GM19239 (cell line): ENCODE data around the gene GABBR2.
A peak's percentile ranks its signal among the peaks of the same experiment; 100 is the strongest.

Experiments used
- DNase-seq: peaks from one replicate; pipeline ENCODE4 v3.0.0; 2011; ENCODE audit warnings: low spot score; ENCODE audit not compliant: insufficient read length
- FAIRE-seq: peaks from 2 replicates; lab custom pipeline; 2011; peaks lifted over from hg19 to GRCh38; lab: Jason Lieb, UNC

Gene GABBR2

GRCh38 chr9:98262056-98262455, 446.7 kb downstream of the GABBR2 start:
- FAIRE-seq (no peak), DNase-seq (no peak)

DNA sequence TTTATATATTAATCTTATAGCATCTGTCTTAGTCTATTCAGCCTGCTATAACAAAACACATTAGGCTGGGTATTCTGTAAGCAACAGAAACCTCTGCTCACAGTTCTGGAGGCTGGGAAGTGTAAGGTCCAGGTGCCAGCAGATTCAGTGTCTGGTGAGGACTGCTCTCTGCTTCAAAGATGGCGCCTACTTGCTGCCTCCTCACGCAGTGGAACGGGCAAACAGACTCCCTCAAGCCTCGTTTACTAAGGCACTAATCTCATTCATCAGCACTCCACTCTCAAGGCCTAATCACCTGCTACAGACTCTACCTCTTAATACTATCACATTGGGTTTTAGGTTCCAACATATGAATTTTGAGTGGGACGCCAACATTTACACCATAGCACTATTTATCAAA, 448.1 kb downstream of the GABBR2 start:
- FAIRE-seq (no peak), DNase-seq (no peak)

DNA sequence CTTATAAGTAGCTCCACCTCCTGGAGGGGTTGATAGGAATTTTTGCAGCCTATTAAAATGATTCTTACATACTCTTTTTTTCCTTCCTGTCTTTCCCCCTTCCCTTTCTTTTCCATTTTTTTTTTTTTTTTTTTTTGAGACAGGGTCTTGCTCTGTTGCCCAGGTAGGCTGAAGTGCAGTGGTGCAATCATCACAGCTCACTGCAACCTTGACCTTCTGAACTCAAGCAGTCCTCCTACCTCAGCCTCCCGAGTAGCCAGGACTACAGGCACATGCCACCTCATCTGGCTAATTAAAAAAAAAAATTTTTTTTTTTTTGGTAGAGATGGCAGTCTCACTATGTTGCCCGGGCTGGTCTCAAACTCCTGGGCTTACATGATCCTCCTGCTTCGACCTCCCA, 448.9 kb downstream of the GABBR2 start:
- FAIRE-seq, result no peak

DNA sequence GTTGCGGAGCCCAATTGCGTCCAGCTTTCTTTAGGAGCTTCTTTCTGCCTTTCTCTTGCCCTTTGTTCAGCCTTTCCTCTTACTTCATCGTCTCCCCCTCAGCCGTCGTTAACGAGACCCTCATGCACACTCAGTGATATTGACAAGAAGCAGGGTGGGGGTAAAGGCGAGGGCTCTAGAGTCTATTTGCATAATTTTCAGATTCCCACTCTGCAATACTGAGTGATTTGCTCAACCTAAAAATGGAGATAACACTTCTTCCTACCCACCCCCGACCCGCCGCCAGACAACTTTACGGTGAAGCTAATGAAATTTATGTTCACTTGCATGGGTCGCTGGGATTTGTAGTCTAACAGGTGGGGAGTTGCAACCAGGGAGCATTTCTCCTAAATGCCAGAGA, 452.0 kb downstream of the GABBR2 start:
- FAIRE-seq, result no peak
- no peak for DNase-seq

More for the DNA sequence above, 448.9 kb downstream of the GABBR2 start:
- no peak for DNase-seq

DNA sequence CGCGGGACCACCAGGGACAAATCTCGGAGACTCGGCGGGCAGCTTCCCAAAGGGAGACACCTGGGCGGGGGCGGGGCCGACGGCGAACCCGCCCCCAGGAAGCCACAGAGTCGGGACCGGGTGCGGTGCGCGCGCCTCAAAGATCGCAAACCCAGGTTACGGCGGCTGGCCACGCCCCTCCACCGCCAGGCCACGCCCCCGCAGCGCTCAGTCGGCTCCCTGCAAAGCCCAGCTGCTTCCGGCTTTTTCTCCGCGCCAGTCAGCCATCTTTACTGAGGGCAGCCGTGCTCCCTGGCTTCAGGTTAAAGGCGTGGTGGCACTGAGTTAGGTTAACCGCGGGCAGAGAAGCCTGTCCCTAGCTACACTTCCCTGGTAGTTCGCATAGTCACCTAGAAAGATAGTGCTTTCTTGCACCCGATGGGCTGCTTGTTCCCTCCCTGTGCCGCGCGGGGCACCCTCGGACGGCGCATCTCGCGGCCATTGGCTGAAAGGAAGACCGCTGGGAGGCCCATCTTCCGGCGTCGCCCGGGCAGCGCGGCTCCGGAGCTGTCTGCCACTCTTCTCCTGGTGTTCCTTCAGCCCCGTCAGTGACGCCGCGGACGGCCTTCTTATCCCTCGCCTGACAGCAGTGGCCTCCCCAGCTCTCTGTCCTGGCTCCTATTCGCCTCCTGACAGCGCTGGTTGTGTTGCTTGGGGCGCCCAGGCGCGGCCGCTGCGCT, 453.0 kb downstream of the GABBR2 start, which contains the start of gene TBC1D2:
TSS of gene TBC1D2 (minus strand) at position 72 of the 719 bp plus-strand sequence. CDS start 108 bp downstream, outside the sequence.
- DNase-seq, result peak; percentile 93
- peak; percentile 85 for FAIRE-seq

- no peak for DNase-seq
- FAIRE-seq, result no peak
These were observed 453.6 kb downstream of the GABBR2 start for GRCh38 chr9:98255061-98255577.

- no peak for FAIRE-seq
- DNase-seq, result no peak
These were observed 454.3 kb downstream of the GABBR2 start for GRCh38 chr9:98254228-98255060.

DNA sequence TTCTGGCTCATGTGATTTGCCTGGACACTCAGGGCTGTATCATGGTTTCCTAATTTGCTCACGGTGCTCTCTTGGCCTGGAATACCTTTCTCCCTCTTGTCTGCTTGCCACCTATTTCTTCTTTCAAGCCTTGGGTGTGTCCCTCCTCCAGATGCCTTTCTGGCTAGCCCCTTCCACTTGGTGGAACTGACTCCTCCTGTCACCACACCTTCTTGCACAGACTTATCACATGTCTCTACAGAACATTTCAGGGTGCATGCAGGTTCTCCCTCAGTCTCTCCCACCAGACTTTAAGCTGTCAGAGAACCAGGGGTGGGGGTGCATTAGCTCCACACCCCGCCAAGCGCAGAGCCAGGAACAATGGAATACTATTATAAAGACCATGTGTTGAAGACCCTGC, 455.2 kb downstream of the GABBR2 start:
- no peak for DNase-seq
- no peak for FAIRE-seq

DNA sequence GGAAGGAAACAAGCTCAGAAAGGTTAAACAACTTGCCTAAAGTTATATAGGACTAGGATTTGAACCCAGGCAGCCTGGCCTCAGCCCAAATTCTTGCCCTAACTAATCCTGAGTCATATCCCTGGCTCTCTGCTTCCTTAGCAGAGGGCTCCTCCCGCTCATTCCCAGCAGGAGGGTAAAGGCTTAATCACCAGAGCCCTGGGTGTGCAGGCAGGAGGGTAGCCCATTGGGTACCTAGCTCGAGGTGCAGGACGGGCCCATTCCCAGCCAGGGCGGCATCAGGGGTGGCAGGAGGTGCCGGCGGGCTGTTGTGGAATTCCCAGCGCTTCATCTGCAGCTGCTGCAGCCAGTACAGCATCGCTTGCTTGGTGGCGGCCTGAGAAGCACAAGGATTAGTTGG, 457.2 kb downstream of the GABBR2 start:
- no peak for DNase-seq
- no peak for FAIRE-seq

- DNase-seq (no peak), FAIRE-seq (no peak)
These were observed 459.0 kb downstream of the GABBR2 start for GRCh38 chr9:98249771-98250170.

DNA sequence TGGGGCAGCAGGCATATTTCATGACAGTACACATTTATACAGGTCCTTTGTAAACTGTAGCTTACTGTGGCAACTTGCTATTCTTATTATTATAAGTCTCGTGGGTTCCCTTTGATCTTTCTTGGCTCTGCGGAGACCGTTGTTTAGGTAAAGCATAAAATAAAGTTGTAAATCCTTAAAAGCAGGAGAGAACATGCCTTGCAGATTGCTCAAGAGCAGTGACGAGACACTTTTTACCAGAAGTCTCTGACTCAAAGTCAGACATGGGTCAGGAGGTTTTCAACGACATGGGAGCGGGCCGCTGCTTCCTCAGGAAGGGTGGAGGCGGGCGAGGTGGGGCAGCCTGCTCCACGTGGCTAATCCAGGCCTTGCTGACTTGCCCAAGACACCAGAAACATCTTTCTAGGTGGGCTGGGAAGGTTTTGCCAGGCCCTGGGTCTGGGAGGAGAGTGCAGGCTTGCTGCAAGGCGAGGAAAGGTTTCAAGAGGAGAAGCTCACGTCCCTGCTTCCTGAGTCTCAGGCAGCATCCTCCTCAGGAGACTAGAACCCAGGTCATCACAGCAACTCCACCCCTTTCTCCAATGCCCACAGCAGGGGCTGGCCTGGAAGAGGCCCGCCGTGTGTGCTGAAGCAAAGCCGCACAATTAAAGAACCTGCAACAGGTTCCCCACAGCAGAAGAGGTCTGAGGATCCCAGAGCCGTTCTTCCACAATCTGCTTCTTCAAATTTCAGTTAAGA, 459.8 kb downstream of the GABBR2 start:
- DNase-seq (no peak), FAIRE-seq (no peak)

GRCh38 chr9:98247831-98248657, 460.7 kb downstream of the GABBR2 start:
- DNase-seq, result no peak
- no peak for FAIRE-seq

GRCh38 chr9:98242426-98242825, 466.3 kb downstream of the GABBR2 start:
- FAIRE-seq (no peak), DNase-seq (no peak)

GRCh38 chr9:98241357-98242300, 467.1 kb downstream of the GABBR2 start:
- no peak for DNase-seq
- FAIRE-seq, result no peak

DNA sequence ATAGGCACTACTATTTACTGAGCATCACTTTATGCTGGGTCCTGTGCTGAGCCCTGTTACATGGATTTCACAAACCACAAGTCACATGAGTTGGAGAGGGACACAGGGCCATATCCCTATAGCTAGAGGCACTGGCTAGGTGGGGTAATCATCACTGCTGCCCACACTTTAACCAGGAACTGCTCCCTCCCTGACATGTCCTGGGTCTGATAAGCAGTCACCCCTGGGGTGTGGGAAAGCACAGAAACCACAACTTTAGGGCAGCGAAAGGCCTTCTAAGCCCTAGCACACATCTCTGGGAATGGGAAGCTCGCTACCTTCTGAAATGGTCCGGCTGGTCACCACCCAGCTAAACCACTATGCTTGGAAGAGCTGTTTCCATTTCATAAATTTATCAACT, 468.3 kb downstream of the GABBR2 start:
- FAIRE-seq (no peak), DNase-seq (no peak)
